ENCODE measurements around the gene MMS19. TPM values are rescaled to one million over a fixed set of nuclear protein-coding genes. Genes with fewer than 3 reads are reported as not detected.

MMS19 gene
- total and polyA plus RNA-seq, 10 of the 15 experiments (the other 5 are each of a cell fraction or from before 2014, with no cell fraction given), result 40.2 to 112 (median 69.0) TPM

- Histone ChIP-seq H3K4me3 (no peak overlapping the region), H3K79me2 (ENCODE audit: control insufficient read depth, insufficient read depth, low read length) (peaks cover 13% of the 10 kb centered on the region), H3K9ac (ENCODE audit: control insufficient read depth, insufficient read depth, low read length) (no peak overlapping the region), H3K9me3 (replicated peaks; ENCODE audit: control insufficient read depth, insufficient read depth, low read length) (no peaks in the 10 kb centered on the region), H3K36me3 (ENCODE audit: control insufficient read depth in 2 of 2, insufficient read depth in 2 of 2, low read length in 1 of 2) (peaks cover 5 to 23% of the 10 kb centered on the region in 2 experiments), H3K27me3 (replicated peaks in 1 of 2; ENCODE audit: control insufficient read depth in 2 of 2, insufficient read depth in 2 of 2, low read length in 1 of 2) (no peaks in the 10 kb centered on the region), H2AFZ (ENCODE audit: control insufficient read depth, low read depth, low read length) (no peak overlapping the region), H3K4me2 (ENCODE audit: control insufficient read depth, insufficient read depth) (no peak overlapping the region), H3K27ac (ENCODE audit: control insufficient read depth, insufficient read depth) (no peak overlapping the region), H4K20me1 (ENCODE audit: control insufficient read depth, insufficient read depth) (no peaks in the 10 kb centered on the region), H3K4me1 (ENCODE audit: control insufficient read depth, insufficient read depth, low read length) (no peaks in the 10 kb centered on the region)
- DNase-seq (ENCODE audit: low read depth, low spot score) (no peak), ATAC-seq (no peak), FAIRE-seq (no peak)
- BruUV-seq (replicated peaks), result no TSS peak
- SMC1A ChIA-PET (ENCODE audit: uncharacterized antibody, unreplicated experiment), result no interaction called here
- CTCF ChIA-PET, result no interaction called here
- 80% methylated on average over 1 of the region's 1 CpG for WGBS (ENCODE audit: insufficient coverage, insufficient replicate concordance, low lambda C conversion rate, missing lambda C conversion rate)
- in situ Hi-C loops (cut with MboI) (no loop called here), intact Hi-C loops (cut with micrococcal nuclease; ENCODE audit: unreplicated experiment) (no loop called here)
- POLR2A ChIA-PET, result interaction anchor here (0.5 kb wide), 1 partner anchor 670 kb away, joined by 4 read pairs; no protein-coding TSS in a partner anchor
- RAD21 ChIA-PET (ENCODE audit: unreplicated experiment), result no interaction called here
- TF ChIP-seq IRF4 (IDR thresholded peaks at IDR 0.05; ENCODE audit: low read depth, low read length) (no peak), FOXK2 (IDR thresholded peaks at IDR 0.05) (no peak), SUZ12 (IDR thresholded peaks at IDR 0.05; ENCODE audit: unreplicated experiment) (no peak), RAD51 (IDR thresholded peaks at IDR 0.05) (no peak), TARDBP (IDR thresholded peaks at IDR 0.05; ENCODE audit: borderline replicate concordance) (no peak), KDM1A (IDR thresholded peaks at IDR 0.05; ENCODE audit: borderline replicate concordance) (no peak), NFXL1 (IDR thresholded peaks at IDR 0.05; ENCODE audit: borderline replicate concordance) (no peak), CBX3 (IDR thresholded peaks at IDR 0.05; ENCODE audit: borderline replicate concordance, low read depth) (no peak), ZBTB40 (IDR thresholded peaks at IDR 0.05; ENCODE audit: borderline replicate concordance) (no peak), RCOR1 (conservative IDR thresholded peaks at IDR 0.05; ENCODE audit: low read depth, low read length) (no peak), NRF1 (conservative IDR thresholded peaks at IDR 0.05; ENCODE audit: low read depth, low read length) (no peak), JUND (IDR thresholded peaks at IDR 0.05; ENCODE audit: low read depth, low read length) (no peak), SPI1 (IDR thresholded peaks at IDR 0.05; ENCODE audit: borderline replicate concordance, insufficient read depth, low read depth, low read length) (no peak), SMAD5 (IDR thresholded peaks at IDR 0.05; ENCODE audit: low read depth) (no peak)
- TF ChIP-seq, protein P1, sequence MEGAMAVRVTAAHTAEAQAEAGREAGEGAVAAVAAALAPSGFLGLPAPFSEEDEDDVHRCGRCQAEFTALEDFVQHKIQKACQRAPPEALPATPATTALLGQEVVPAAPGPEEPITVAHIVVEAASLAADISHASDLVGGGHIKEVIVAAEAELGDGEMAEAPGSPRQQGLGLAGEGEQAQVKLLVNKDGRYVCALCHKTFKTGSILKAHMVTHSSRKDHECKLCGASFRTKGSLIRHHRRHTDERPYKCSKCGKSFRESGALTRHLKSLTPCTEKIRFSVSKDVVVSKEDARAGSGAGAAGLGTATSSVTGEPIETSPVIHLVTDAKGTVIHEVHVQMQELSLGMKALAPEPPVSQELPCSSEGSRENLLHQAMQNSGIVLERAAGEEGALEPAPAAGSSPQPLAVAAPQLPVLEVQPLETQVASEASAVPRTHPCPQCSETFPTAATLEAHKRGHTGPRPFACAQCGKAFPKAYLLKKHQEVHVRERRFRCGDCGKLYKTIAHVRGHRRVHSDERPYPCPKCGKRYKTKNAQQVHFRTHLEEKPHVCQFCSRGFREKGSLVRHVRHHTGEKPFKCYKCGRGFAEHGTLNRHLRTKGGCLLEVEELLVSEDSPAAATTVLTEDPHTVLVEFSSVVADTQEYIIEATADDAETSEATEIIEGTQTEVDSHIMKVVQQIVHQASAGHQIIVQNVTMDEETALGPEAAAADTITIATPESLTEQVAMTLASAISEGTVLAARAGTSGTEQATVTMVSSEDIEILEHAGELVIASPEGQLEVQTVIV (IDR thresholded peaks at IDR 0.05; ENCODE audit: borderline replicate concordance, partially characterized antibody), result no peak
- TF ChIP-seq, protein P2, sequence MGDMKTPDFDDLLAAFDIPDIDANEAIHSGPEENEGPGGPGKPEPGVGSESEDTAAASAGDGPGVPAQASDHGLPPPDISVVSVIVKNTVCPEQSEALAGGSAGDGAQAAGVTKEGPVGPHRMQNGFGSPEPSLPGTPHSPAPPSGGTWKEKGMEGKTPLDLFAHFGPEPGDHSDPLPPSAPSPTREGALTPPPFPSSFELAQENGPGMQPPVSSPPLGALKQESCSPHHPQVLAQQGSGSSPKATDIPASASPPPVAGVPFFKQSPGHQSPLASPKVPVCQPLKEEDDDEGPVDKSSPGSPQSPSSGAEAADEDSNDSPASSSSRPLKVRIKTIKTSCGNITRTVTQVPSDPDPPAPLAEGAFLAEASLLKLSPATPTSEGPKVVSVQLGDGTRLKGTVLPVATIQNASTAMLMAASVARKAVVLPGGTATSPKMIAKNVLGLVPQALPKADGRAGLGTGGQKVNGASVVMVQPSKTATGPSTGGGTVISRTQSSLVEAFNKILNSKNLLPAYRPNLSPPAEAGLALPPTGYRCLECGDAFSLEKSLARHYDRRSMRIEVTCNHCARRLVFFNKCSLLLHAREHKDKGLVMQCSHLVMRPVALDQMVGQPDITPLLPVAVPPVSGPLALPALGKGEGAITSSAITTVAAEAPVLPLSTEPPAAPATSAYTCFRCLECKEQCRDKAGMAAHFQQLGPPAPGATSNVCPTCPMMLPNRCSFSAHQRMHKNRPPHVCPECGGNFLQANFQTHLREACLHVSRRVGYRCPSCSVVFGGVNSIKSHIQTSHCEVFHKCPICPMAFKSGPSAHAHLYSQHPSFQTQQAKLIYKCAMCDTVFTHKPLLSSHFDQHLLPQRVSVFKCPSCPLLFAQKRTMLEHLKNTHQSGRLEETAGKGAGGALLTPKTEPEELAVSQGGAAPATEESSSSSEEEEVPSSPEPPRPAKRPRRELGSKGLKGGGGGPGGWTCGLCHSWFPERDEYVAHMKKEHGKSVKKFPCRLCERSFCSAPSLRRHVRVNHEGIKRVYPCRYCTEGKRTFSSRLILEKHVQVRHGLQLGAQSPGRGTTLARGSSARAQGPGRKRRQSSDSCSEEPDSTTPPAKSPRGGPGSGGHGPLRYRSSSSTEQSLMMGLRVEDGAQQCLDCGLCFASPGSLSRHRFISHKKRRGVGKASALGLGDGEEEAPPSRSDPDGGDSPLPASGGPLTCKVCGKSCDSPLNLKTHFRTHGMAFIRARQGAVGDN (IDR thresholded peaks at IDR 0.05), result no peak
Measured at GRCh38 chr10:97482381-97482780, 15.8 kb downstream of the MMS19 start.
